Right atrium auricular region (tissue), 2 donors: ENCODE measurements around the gene EPHA4. TPM values are rescaled to one million over a fixed set of nuclear protein-coding genes. Genes with fewer than 3 reads are reported as not detected.
A peak's percentile ranks its signal among the peaks of the same experiment; 100 is the strongest.

Experiments used
- DNase-seq: peaks from one replicate; pipeline ENCODE4 v3.0.0-alpha.2; 2019; ENCODE audit warnings: low spot score
- H3K27ac ChIP-seq, 2 donors: fragments of 200-600 bp; sonication (generic); 1 replicate in 1 of 2; 2 replicates in 1 of 2; pipeline ENCODE4 v1.5.1; 2016 to 2019
- H3K27me3 ChIP-seq, 2 donors: fragments of 200-600 bp; sonication (generic); one replicate each; pipeline versions ENCODE4 v1.5.1 to v1.6.0; 2017 to 2019
- H3K36me3 ChIP-seq: fragments of 200-600 bp; sonication (generic); one replicate; pipeline ENCODE4 v1.5.1; 2016
- H3K4me1 ChIP-seq, 2 donors: fragments of 200-600 bp; sonication (generic); one replicate each; pipeline versions ENCODE4 v1.5.1 to v1.6.0; 2017 to 2019
- H3K4me3 ChIP-seq, 2 donors: fragments of 200-600 bp; sonication (generic); 1 replicate in 1 of 2; 2 replicates in 1 of 2; pipeline ENCODE4 v1.5.1; 2017 to 2019; ENCODE audit warnings: mild to moderate bottlenecking in 1 of 2, moderate library complexity in 1 of 2
- H3K9me3 ChIP-seq, 2 donors: fragments of 200-600 bp; sonication (generic); one replicate each; pipeline ENCODE4 v1.5.1; 2019
- total RNA-seq, 2 donors: library from RNA; depleted of rRNA; stranded (reverse); fragments of >200 nt; gene quantifications; one replicate each; pipeline ENCODE4 v1.1.0, GENCODE V29; 2016
- TF ChIP-seq, protein P1 (sequence below), 2 donors: fragments of 200-600 bp; sonication (generic); IDR thresholded peaks; one replicate each; pipeline ENCODE4 v1.5.1; 2019; ENCODE audit warnings: antibody characterized with exemption in 2 of 2

EPHA4 gene
- total RNA-seq, 2 donors from 2014 or later, result 74.2 to 107 TPM

DNA sequence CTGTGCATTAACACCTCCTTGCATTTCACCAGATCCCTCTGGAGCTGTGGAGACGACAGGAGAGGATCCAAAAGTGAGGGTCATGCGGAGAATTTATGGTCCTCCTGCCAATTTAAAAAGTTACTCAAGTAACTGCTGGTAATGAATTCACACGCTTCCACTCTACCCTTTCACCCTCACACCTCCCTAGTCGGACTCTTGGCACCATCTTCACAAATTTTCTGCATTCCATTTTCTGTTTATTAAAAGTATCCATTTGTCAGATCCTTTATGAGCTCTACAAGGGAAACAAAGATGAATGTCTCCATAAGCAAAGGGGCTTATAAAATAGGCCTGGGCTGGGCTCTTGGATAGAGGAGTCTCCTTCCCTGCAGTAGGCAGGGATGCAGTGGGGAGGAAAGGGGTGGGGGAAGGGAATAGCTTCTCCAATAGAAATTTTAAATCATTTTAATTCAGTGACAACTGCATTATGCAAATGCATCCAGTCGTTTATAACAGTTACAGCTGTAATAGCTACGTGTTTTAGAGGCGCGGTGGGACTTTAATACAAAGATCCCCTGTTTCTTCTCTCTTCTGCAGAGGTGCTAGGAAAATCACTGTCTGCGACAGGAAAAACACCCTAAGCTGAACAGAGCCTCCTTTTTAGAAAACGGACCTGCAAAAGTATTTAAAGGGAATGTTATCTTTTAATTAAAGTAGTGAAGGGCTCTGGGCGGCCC, 132.2 kb downstream of the EPHA4 start:
- Histone ChIP-seq H3K4me1 (peaks cover 0 to 32% of the 10 kb centered on the region in 2 donors), H3K9me3 (no peaks in the 10 kb centered on the region), H3K27me3 (no peaks in the 10 kb centered on the region), H3K27ac (peak overlapping the region in 1 of 2 donors; percentile 66), H3K36me3 (peaks cover 41% of the 10 kb centered on the region), H3K4me3 (no peak overlapping the region)
- TF ChIP-seq, protein P1, sequence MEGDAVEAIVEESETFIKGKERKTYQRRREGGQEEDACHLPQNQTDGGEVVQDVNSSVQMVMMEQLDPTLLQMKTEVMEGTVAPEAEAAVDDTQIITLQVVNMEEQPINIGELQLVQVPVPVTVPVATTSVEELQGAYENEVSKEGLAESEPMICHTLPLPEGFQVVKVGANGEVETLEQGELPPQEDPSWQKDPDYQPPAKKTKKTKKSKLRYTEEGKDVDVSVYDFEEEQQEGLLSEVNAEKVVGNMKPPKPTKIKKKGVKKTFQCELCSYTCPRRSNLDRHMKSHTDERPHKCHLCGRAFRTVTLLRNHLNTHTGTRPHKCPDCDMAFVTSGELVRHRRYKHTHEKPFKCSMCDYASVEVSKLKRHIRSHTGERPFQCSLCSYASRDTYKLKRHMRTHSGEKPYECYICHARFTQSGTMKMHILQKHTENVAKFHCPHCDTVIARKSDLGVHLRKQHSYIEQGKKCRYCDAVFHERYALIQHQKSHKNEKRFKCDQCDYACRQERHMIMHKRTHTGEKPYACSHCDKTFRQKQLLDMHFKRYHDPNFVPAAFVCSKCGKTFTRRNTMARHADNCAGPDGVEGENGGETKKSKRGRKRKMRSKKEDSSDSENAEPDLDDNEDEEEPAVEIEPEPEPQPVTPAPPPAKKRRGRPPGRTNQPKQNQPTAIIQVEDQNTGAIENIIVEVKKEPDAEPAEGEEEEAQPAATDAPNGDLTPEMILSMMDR (IDR thresholded peaks at IDR 0.05), result no peak
- no peak for DNase-seq

DNA sequence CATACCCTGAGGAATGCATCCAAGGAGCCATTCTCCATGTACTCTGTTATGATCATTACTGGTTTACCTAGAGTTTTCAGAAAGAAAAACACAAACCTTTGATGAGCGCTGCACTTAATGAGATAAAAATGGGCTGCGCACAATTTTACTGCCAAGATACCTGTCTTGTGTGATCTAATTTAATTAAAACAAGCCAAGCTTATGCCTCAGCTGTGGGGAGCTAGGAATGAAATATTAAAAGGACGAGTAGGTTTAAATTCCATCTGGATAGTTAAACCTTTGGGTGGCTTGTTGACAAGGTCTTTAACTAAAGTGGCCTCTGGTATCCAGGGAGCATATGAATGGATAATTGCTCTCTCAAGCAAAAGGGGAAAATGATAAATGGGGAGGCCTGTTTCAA, 135.0 kb downstream of the EPHA4 start:
- Histone ChIP-seq H3K27ac (no peak overlapping the region), H3K27me3 (no peaks in the 10 kb centered on the region), H3K9me3 (no peaks in the 10 kb centered on the region), H3K36me3 (peaks cover 52% of the 10 kb centered on the region), H3K4me1 (peaks cover 0 to 13% of the 10 kb centered on the region in 2 donors), H3K4me3 (no peak overlapping the region)
- DNase-seq, result no peak
- TF ChIP-seq, protein P1 (IDR thresholded peaks at IDR 0.05), result no peak

GRCh38 chr2:221435171-221435570, 136.9 kb downstream of the EPHA4 start:
- Histone ChIP-seq H3K9me3 (no peaks in the 10 kb centered on the region), H3K4me1 (peaks cover 0 to 5% of the 10 kb centered on the region in 2 donors), H3K36me3 (peaks cover 37% of the 10 kb centered on the region), H3K27ac (no peak overlapping the region), H3K27me3 (no peaks in the 10 kb centered on the region), H3K4me3 (no peak overlapping the region)
- DNase-seq, result no peak
- TF ChIP-seq, protein P1 (IDR thresholded peaks at IDR 0.05), result no peak

DNA sequence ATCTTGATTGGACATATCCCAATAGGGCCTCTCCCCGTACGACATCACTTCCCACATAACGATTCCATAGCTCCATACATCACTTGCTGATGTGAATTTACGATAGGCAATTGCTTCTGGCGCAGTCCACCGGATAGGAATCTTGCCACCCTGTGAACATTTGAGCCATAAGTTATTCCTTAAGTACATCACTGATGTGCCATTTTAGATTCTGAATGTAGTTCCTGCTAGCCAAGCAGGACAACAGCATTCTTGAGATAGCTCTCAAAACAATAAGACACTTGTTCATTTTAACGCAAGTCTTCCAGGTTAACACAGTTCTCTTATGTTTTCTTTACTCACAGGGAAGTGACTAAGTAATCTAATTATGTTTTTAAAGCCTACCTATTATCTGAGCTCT, 138.0 kb downstream of the EPHA4 start:
- TF ChIP-seq, protein P1 (IDR thresholded peaks at IDR 0.05), result no peak
- DNase-seq, result no peak
- H3K36me3 ChIP-seq, result peaks cover 44% of the 10 kb centered on the region

DNA sequence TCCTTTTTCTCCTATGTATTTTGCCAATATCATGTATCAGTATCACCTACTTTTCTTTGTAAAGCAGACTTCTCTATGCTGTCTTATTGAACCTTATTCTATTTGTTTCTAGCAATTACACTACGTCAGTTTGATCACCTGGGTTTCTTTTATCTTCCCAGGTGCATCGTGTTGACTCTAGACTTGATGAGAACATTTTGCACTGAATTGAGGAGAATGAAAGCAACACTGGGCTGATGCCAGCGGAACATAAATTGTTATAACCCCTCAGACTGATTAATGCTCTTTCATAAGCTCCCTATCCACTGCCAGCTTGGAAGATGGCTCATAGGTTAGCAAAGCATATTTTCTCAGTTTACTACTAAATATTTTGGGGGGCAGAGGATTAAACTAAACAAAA, 140.6 kb downstream of the EPHA4 start:
- TF ChIP-seq, protein P1 (IDR thresholded peaks at IDR 0.05), result no peak
- no peaks in the 10 kb centered on the region for H3K9me3 ChIP-seq
- no peak overlapping the region for H3K4me3 ChIP-seq
- H3K27ac ChIP-seq, result peak overlapping the region in 1 of 2 donors; percentile 61
- H3K4me1 ChIP-seq, result peaks cover 0 to 16% of the 10 kb centered on the region in 2 donors
- H3K36me3 ChIP-seq, result peaks cover 45% of the 10 kb centered on the region
- DNase-seq, result no peak
- no peaks in the 10 kb centered on the region for H3K27me3 ChIP-seq

More for the DNA sequence above, 138.0 kb downstream of the EPHA4 start:
- no peak overlapping the region for H3K4me3 ChIP-seq
- H3K27ac ChIP-seq, result no peak overlapping the region
- no peaks in the 10 kb centered on the region for H3K27me3 ChIP-seq
- H3K4me1 ChIP-seq, result peaks cover 0 to 8% of the 10 kb centered on the region in 2 donors
- no peaks in the 10 kb centered on the region for H3K9me3 ChIP-seq
